SU-DHL-6 (cell line): ENCODE results near the gene CYP39A1.

Experiments used
- CTCF ChIP-seq: fragments of 200-600 bp; sonication (generic); IDR thresholded peaks from one replicate; pipeline ENCODE4 v1.5.1; 2017; ENCODE audit warnings: antibody characterized with exemption, mild to moderate bottlenecking, low read length, moderate library complexity; ENCODE audit not compliant: insufficient read depth, poor library complexity, severe bottlenecking
- EZH2phosphoT487 ChIP-seq: fragments of 200-600 bp; sonication (generic), shearing (Covaris generic); conservative IDR thresholded peaks from 2 replicates; pipeline ENCODE4 v1.6.1; 2018; ENCODE audit warnings: mild to moderate bottlenecking, antibody characterized with exemption, low read length, moderate library complexity, mixed read lengths

GRCh38 chr6:46504242-46504641, 148.4 kb downstream of the CYP39A1 start:
- TF ChIP-seq CTCF (no peak), EZH2phosphoT487 (no peak)
